DND-41 (cell line): Measurements from ENCODE around the gene SDK2.

Source experiments
- CTCF ChIP-seq: IDR thresholded peaks from 2 replicates; pipeline ENCODE4 v1.5.1; 2012; ENCODE audit warnings: borderline replicate concordance, low read length, moderate library complexity, mild to moderate bottlenecking; ENCODE audit not compliant: poor library complexity, severe bottlenecking; ENCODE audit errors: extremely low read depth
- EZH2 ChIP-seq: IDR thresholded peaks from 3 replicates; pipeline ENCODE4 v1.6.1; 2012; ENCODE audit warnings: borderline replicate concordance, low read depth, mild to moderate bottlenecking, moderate library complexity, low read length, inconsistent platforms; ENCODE audit not compliant: severe bottlenecking

DNA sequence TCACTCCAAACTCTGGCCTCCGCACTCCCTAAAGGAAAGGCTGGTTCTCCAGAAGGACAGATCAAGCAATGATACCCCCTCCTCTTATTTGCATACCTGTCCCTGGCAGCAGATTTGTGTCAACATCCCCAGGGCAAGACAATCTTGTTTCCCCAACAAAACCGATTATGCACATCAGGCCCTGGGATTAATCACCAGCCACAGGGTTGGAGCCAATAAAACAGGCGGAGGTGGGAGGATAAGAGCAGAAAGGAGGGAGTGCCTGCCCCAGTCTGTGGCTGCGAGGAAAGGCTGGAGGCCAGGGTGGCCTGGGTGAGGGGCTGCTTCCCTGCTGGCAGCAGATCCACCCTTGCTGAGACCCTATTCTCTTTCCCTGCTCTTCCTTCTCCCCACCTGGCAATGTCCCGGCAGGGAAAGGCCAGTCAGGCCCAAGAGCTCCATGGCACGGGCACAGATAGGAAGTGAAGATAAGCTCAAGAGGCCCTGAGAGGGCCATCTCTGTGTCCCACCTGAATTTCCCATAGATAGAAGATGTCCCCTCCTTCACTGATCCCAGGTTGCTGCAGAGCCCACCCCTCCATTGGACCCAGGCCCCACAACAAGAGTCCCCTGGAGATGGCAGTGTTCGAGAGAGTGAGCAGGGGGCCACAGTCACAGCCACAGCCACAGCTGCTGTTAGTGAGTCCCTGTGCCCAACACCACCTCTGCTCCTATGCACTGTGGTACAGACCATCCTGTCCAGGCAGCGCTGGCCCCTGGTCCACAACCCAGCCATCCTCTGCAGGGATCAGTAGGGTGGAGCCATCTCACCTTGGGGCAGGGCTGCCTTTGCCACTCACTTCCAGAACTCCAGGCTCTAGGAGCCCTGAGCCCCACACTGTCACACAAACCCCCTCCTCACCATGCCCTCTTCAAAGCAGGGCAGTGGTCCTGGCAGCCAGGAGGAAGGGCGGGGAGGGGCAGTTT is 137.5 kb downstream of the SDK2 start:
- no peak for TF ChIP-seq CTCF
- TF ChIP-seq EZH2 = no peak
